GM21825 (cell line): ENCODE data around the gene BOC.

Experiments used
- ATAC-seq: cut with Tn5 transposase; IDR thresholded peaks from one replicate; pipeline ENCODE4 v1.9.1; 2021; ENCODE audit warnings: mild to moderate bottlenecking, moderate library complexity; ENCODE audit not compliant: unreplicated experiment

The BOC gene

GRCh38 chr3:113221721-113222257 lies 10.4 kb downstream of the BOC start:
- no peak for ATAC-seq

GRCh38 chr3:113222451-113223086 lies 11.2 kb downstream of the BOC start:
- no peak for ATAC-seq

DNA sequence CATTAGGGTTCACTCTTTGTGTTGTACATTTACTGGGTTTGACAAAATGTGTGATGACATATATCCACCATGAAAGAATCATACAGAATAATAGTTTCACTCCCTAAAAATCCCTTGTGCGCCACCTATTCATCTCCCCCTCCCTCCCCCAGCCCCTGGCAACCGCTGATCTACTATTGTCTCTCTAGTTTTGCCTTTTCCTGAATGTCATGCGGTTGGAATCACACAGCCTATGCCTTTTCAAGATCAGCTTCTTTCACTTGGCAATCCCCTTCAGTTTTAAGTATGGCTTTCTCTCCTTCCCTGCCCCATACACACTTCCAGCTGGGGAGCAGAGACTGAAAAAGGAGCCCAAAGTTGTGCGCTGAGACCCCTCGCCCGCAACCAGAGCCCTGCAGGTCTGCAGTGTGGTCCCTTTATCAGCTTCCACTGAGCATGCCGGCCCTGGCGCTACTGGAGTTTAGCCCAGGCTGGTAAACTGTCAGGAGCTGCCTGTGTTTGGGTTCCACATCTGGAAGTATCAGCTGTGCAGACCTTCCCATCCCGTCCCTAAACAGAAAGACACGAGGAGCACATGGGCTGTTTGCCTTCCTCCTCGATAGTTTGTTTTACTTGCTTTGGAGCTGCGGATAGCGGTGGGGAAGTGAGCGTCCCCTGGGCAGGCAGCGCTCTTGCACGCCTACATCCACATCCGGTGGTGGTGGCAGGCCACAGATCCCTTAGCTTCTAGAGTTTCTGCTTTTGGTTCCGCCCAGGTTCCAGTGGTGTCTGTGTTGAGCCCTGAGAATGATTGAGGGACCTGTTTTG lies 12.3 kb downstream of the BOC start:
- ATAC-seq, result peak; percentile 82

DNA sequence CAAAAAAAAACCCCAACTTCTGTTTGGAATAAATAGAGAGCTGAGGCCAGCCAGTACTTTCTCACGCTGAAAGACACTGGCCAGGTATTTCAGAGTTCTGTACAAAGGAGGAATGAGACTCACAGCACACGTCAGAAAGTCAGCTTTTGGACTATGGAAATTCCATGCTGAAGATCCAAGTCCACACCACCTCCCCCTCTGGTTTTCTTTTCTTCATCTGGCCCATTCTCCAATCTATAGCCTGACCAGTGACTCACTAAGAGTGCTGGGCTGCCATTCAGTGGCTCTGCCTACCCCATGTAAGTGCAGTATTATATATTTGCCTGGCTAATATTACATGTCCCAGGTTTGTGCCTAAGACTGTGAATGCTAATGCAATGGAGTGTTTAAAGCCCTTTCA lies 13.9 kb downstream of the BOC start:
- ATAC-seq, result no peak

DNA sequence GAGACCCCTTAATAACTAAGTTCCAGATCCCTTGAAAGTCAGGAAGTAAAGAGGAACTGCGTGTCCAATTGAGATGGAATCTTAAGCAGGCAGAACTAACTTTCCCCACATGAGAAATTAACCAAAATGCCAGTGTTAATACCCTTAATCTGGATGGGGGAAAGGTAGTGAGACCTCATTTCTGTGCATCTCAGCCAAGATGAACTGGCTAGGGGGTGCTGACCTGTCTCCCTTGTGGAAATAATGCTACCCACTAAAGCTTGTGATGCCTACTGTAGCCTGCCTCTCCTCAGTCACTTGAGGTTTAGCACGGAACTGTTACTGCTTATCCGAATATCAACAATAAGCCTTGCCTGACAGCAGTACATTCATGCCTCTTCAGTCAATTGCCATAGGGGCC lies 15.1 kb downstream of the BOC start:
- no peak for ATAC-seq

GRCh38 chr3:113227146-113227545 lies 15.8 kb downstream of the BOC start:
- ATAC-seq, result no peak

DNA sequence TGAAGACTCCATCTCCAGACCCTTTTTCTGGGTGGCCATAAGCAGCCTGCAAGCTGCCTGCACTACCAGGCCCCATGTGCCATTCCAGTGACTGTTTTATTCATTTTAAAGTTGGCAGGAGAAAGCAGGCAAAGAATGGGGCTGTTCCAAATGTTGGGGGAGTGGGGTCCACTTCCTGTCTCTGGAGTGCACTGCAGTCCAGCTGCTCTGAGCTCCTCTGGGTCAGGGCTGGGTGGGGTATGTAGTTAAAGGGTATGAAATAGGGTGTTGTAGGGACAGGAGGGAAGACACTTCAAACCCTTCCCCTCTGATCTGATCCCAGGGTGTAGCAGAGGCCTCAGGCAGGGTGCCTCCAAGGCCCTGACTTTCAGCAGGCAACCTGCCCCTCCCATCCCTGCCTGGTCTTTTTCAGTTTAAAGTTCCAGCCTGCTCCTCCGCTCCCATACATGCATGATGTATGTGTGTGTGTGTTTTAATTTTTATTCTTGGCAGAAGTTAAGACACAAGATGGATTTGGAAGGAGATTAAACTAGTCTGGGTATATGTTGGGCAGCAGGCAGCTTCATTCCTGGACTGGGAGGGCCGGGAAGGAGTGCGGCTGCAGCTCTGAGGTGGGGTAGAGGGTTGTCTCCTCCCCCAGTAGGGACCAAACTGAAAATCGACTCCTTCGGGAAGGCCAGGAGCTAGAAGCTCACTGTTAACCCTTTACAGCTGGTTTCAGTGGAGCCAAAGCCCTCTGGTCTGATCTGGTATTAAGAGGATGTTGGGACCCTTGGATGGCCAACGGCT lies 17.3 kb downstream of the BOC start:
- ATAC-seq, result no peak

- ATAC-seq, result no peak
These were observed 20.0 kb downstream of the BOC start for GRCh38 chr3:113231391-113231790.

GRCh38 chr3:113231827-113232253 lies 20.5 kb downstream of the BOC start:
- no peak for ATAC-seq

GRCh38 chr3:113232342-113232741 lies 21.0 kb downstream of the BOC start:
- no peak for ATAC-seq

DNA sequence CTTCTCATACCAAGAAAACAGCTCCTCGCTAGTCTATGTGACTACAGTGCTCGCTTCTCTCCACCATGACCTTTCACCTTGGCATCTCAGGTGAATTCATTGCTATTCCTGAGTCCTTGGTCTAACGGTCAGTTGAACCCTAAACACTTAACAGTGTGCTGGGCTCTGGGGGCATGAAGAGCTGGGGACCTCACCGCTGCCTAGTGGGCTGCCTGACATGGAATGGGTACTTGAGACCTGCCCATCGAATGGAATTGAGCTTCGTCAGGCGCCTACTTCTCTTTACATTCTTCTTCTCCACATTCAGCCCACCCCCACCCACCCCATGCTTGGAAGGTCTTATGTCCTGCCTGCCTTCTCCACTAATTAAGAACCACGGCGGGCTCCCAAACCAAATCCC lies 22.1 kb downstream of the BOC start:
- no peak for ATAC-seq

DNA sequence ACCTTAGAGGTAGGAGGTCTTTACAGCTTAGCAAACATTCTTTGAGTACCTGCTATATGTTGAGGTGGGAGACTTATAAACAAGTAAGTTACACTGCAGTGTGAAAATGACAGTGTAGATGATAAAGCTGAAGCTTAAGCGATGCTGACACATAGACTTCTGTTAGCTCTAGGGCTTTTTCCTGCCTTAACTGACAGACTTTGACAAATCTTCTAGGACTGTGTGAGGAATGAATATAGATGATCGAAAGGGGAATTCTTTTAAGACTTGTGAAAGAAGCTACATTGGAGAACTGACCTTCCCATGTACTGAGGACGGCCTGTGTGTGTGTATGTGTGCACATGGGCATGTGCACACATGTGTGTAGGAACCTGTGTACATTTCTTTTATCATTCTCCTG lies 22.7 kb downstream of the BOC start:
- no peak for ATAC-seq

DNA sequence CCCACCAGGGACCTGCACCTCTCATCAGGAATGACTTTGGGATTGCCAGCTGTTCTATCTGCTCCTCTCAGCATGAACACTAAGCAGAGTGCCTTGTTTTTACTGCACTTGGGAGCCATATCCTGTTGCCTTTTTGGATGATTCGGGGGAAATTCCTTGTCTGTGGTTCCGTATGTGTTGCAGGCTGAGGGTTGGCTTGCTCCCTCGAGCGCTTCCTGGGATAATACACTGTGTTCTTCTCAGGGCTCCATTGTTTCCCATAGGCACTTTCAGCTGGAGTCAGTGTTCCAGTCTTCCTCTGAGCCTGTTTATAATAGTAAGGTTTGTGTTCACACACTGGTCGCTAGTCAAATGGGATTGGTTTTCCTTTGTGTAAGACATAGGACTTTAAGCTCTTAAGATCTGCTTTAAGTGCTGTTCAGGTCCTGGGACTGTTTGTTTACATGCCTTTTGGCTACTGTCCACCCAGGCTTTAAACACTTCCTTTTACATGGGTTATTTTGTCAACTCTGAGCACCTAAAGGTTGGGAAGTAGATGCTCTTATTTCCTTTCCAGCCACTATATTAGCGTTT lies 23.4 kb downstream of the BOC start:
- no peak for ATAC-seq

- no peak for ATAC-seq
These were observed 27.1 kb downstream of the BOC start for GRCh38 chr3:113238503-113238902.

- no peak for ATAC-seq
These were observed 29.5 kb downstream of the BOC start for GRCh38 chr3:113240841-113241240.

DNA sequence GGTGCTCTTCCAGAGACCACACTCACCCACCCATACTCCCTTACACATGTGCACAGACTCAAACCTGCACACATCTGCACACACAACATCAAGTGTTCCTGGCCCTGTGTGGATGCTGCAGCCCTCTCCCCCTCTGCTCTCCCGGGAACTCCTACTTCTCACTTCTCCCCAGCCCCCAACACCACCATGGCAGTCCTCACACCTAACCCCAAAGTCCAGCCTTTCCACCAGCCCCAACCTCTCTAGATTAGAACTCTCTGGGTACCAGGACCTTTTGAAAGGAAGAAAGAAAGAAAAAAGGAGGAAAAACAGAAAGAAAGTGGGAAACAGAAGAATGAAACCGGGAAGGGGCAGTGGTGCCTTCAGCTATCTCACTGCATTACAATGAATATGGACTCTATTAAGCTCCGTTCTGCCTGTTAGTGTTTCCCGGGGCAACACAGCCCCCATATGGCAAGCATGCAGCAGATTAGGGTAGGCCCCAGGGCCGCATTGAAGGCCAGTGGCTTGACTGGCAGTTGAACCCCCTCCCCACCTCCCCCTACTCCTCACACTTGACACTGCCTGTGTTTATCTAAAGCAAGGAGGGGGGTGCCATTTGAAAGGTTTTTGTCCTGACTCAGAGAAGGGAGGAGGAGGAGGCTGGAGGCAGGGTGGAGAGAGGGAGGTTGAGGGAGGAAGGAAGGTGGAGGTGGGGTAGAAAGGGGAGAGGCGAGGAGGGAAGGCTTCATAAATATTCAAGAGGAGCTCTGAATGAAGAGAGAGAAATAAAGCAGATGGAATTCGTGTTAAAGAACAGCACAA lies 30.1 kb downstream of the BOC start:
- ATAC-seq, result no peak

- ATAC-seq, result no peak
These were observed 30.8 kb downstream of the BOC start for GRCh38 chr3:113242096-113242581.

- no peak for ATAC-seq
These were observed 31.7 kb downstream of the BOC start for GRCh38 chr3:113243071-113243470.

DNA sequence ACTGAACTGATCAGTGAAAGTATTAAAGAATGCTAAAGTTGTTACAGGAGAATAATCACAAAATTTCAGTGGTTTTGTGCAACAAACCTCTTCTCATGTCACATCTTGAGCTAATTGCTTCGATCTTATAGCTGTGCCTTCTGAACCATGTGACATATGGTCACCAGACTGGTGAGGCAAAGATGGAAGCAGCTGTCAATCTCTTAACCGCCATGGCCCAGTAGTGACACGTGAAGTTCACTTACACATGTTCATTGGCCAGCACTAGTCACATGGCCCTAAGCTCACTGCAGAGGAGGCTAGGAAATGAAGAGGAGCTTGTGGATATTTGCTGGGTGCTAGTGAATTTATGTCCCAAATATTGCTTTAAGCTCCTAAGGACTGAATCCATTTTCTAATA lies 32.5 kb downstream of the BOC start:
- ATAC-seq, result no peak

DNA sequence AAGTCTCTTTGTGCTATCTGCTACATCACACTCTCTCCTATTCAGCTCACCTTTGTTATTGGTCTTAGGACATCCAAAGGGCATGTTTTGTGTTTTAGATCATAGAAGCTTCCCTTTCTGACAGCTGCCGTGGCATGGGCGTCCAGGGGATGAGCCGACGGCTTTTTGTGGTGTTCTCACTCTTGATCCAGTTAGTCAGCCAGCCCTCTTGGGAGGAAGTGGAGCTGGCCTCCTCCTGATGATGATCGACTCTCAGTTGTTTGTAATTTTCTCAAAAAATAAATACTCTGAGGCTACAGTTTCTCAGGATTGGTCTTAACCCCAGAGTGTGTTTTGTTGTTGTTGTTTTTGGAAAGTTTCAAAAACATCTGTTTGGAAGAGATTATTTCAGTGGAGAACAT lies 34.4 kb downstream of the BOC start:
- no peak for ATAC-seq
